IMR-90 (cell line): Measurements from ENCODE around the gene ZNF776. TPM values are rescaled to one million over a fixed set of nuclear protein-coding genes. Genes with fewer than 3 reads are reported as not detected.

Experiments used
- ATAC-seq: fragments of 200-7000 bp; cut with Tn5 transposase; 2 replicates; pipeline ENCODE4 v1.9.1; 2020; ENCODE audit warnings: low read depth, mild to moderate bottlenecking, moderate library complexity
- BruUV-seq: library from RNA; stranded (reverse); fragments of 400-500 nt; replicated peaks from 2 replicates; lab custom pipeline; 2021; lab: Mats Ljungman, UMichigan
- CTCF ChIA-PET: fragments of 300-600 bp; formaldehyde crosslinking; extraction: SDS; loops from one replicate; lab custom pipeline; 2021; ENCODE audit warnings: antibody characterized with exemption; lab: Yijun Ruan, JAX
- POLR2A ChIA-PET: fragments of 300-600 bp; sonication (Branson Sonifier 250); formaldehyde crosslinking; loops from one replicate; lab custom pipeline; 2022; ENCODE audit warnings: antibody characterized with exemption; ENCODE audit not compliant: unreplicated experiment; lab: Charles Lee
- DNase-seq: peaks from one replicate; pipeline ENCODE4 v3.0.0; 2013
- H2AFZ ChIP-seq: replicated peaks from 2 replicates; pipeline ENCODE3; 2013; ENCODE audit warnings: low read length, mild to moderate bottlenecking; ENCODE audit not compliant: poor library complexity
- H2AK5ac ChIP-seq: 2 replicates; pipeline ENCODE4 v1.6.1; 2013; ENCODE audit warnings: low read depth, low read length, inconsistent platforms
- H2AK9ac ChIP-seq: replicated peaks from 2 replicates; pipeline ENCODE3; 2013; ENCODE audit warnings: mild to moderate bottlenecking, low read depth, low read length, moderate library complexity; ENCODE audit not compliant: poor library complexity
- H2BK120ac ChIP-seq: 2 replicates; pipeline ENCODE4 v1.6.1; 2013; ENCODE audit warnings: low read depth, low read length, inconsistent platforms
- H2BK15ac ChIP-seq: 3 replicates; pipeline ENCODE4 v1.6.1; 2013; ENCODE audit warnings: low read depth, low read length, inconsistent platforms
- H2BK20ac ChIP-seq: 2 replicates; pipeline ENCODE4 v1.6.1; 2013; ENCODE audit warnings: low read depth, mild to moderate bottlenecking, inconsistent platforms, low read length, moderate library complexity
- H2BK5ac ChIP-seq: 2 replicates; pipeline ENCODE4 v1.6.1; 2013; ENCODE audit warnings: mild to moderate bottlenecking, low read depth, low read length, inconsistent platforms; ENCODE audit not compliant: poor library complexity, severe bottlenecking
- H3K14ac ChIP-seq: replicated peaks from 2 replicates; pipeline ENCODE4 v1.6.1; 2013; ENCODE audit warnings: low read depth, low read length, inconsistent platforms
- H3K18ac ChIP-seq: 2 replicates; pipeline ENCODE4 v1.6.1; 2013; ENCODE audit warnings: low read depth, low read length, control low read depth
- H3K23ac ChIP-seq: 2 replicates; pipeline ENCODE4 v1.6.1; 2013; ENCODE audit warnings: low read depth, low read length, inconsistent platforms
- H3K27ac ChIP-seq: 2 replicates; pipeline ENCODE4 v1.5.1; 2013; ENCODE audit warnings: mild to moderate bottlenecking, control low read depth, low read length; ENCODE audit not compliant: insufficient read depth
- H3K27me3 ChIP-seq: 2 replicates; pipeline ENCODE4 v1.6.1; 2013; ENCODE audit warnings: low read length; ENCODE audit not compliant: control insufficient read depth, insufficient read depth
- H3K36me3 ChIP-seq: 2 replicates; pipeline ENCODE4 v1.6.1; 2013; ENCODE audit warnings: low read length, mixed read lengths; ENCODE audit not compliant: control insufficient read depth, insufficient read depth
- H3K4ac ChIP-seq: 2 replicates; pipeline ENCODE4 v1.6.1; 2013; ENCODE audit warnings: low read depth, low read length, inconsistent platforms
- H3K4me1 ChIP-seq: 2 replicates; pipeline ENCODE4 v1.6.1; 2013; ENCODE audit warnings: low read length, mixed read lengths; ENCODE audit not compliant: control insufficient read depth, insufficient read depth
- H3K4me2 ChIP-seq: 2 replicates; pipeline ENCODE4 v1.6.1; 2013; ENCODE audit warnings: low read depth, mild to moderate bottlenecking, control low read depth, low read length, moderate library complexity
- H3K4me3 ChIP-seq: 2 replicates; pipeline ENCODE4 v1.5.1; 2013; ENCODE audit warnings: low read depth, mild to moderate bottlenecking, control low read depth, low read length, moderate library complexity; ENCODE audit not compliant: insufficient read depth
- H3K56ac ChIP-seq: 2 replicates; pipeline ENCODE4 v1.6.1; 2013; ENCODE audit warnings: low read length, inconsistent platforms; ENCODE audit not compliant: insufficient read depth; ENCODE audit errors: extremely low read depth
- H3K79me1 ChIP-seq, 2 experiments: 2 replicates each; pipeline ENCODE4 v1.6.1; 2013; ENCODE audit warnings: low read length in 2 of 2, inconsistent platforms in 1 of 2, low read depth in 1 of 2
- H3K9ac ChIP-seq: 2 replicates; pipeline ENCODE4 v1.6.1; 2013; ENCODE audit warnings: low read depth, low read length, control low read depth
- H3K9me1 ChIP-seq: 2 replicates; pipeline ENCODE4 v1.6.1; 2013; ENCODE audit warnings: low read length, inconsistent platforms; ENCODE audit not compliant: insufficient read depth
- H3K9me3 ChIP-seq: 2 replicates; pipeline ENCODE4 v1.6.1; 2013; ENCODE audit warnings: low read length; ENCODE audit not compliant: control insufficient read depth, insufficient read depth
- H4K20me1 ChIP-seq: 2 replicates; pipeline ENCODE4 v1.6.1; 2013; ENCODE audit warnings: low read length, inconsistent platforms; ENCODE audit not compliant: insufficient read depth
- H4K5ac ChIP-seq: 2 replicates; pipeline ENCODE4 v1.6.1; 2013; ENCODE audit warnings: mild to moderate bottlenecking, low read depth, low read length, control low read depth
- H4K8ac ChIP-seq, 2 experiments: 2 replicates each; pipeline ENCODE4 v1.6.1; 2013; ENCODE audit warnings: low read depth in 2 of 2, low read length in 2 of 2, control low read depth in 1 of 2, inconsistent platforms in 1 of 2
- H4K91ac ChIP-seq: 2 replicates; pipeline ENCODE4 v1.6.1; 2013; ENCODE audit warnings: low read depth, low read length, inconsistent platforms; ENCODE audit not compliant: insufficient read depth
- BHLHE40 ChIP-seq: fragments of 150-350 bp; IDR thresholded peaks from 2 replicates; pipeline ENCODE4 v1.6.1; 2016; ENCODE audit warnings: mild to moderate bottlenecking, low read depth, low read length
- FOS ChIP-seq: fragments of 150-350 bp; IDR thresholded peaks from 2 replicates; pipeline ENCODE4 v1.6.1; 2016; ENCODE audit warnings: low read depth, low read length
- MAZ ChIP-seq: IDR thresholded peaks from 2 replicates; pipeline ENCODE4 v1.6.1; 2012; ENCODE audit warnings: low read depth, mild to moderate bottlenecking, low read length, improper control_type of control experiment, moderate library complexity, borderline replicate concordance
- MXI1 ChIP-seq: IDR thresholded peaks from 2 replicates; pipeline ENCODE4 v1.6.1; 2012; ENCODE audit warnings: low read depth, mild to moderate bottlenecking, low read length, moderate library complexity, borderline replicate concordance
- RAD21 ChIP-seq: IDR thresholded peaks from 2 replicates; pipeline ENCODE4 v1.6.1; 2012; ENCODE audit warnings: low read length, improper control_type of control experiment
- RFX5 ChIP-seq: IDR thresholded peaks from 2 replicates; pipeline ENCODE4 v1.8.0; 2012; ENCODE audit warnings: low read depth, mild to moderate bottlenecking, low read length, moderate library complexity
- WGBS, 2 experiments: methylation state at CpG; one replicate each; pipeline versions ENCODE4 v1.1.5 to v1.1.7; 2013; ENCODE audit warnings: missing lambda C conversion rate in 2 of 2; ENCODE audit not compliant: insufficient read length in 1 of 2; ENCODE audit errors: extremely low coverage in 2 of 2; 5-methylcytosine and 5-hydroxymethylcytosine counted together
- dilution Hi-C: fragments of 300-500 bp; cut with HindIII; formaldehyde crosslinking; loops from one replicate; pipeline ENCODE4 v1.14.3; 2018; ENCODE audit warnings: low sequenced_read_pairs; ENCODE audit not compliant: unreplicated experiment
- in situ Hi-C: fragments of 300-500 bp; cut with MboI; formaldehyde crosslinking; loops from 3 replicates; pipeline ENCODE4 v1.14.3; 2019; ENCODE audit warnings: low sequenced_read_pairs, inconsistent platforms, mixed read lengths
- intact Hi-C: fragments of 100-400 bp; cut with micrococcal nuclease; formaldehyde crosslinking; loops from 2 replicates; pipeline ENCODE4 v1.10.0; 2022
- polyA plus RNA-seq, 3 experiments: library from polyadenylated mRNA; depleted of rRNA; stranded (reverse); fragments of >200 nt; gene quantifications; 2 replicates each; pipeline ENCODE4 v1.2.3, GENCODE V29; 2012; ENCODE audit warnings: low replicate concordance in 1 of 3
- total RNA-seq: library from RNA; depleted of rRNA; stranded (reverse); fragments of >200 nt; gene quantifications from 2 replicates; pipeline ENCODE4 v1.2.3, GENCODE V29; 2012

Gene ZNF776
- total and polyA plus RNA-seq, 2 of the 4 experiments (the other 2 are of a cell fraction): 4.3 to 14.3 TPM

DNA sequence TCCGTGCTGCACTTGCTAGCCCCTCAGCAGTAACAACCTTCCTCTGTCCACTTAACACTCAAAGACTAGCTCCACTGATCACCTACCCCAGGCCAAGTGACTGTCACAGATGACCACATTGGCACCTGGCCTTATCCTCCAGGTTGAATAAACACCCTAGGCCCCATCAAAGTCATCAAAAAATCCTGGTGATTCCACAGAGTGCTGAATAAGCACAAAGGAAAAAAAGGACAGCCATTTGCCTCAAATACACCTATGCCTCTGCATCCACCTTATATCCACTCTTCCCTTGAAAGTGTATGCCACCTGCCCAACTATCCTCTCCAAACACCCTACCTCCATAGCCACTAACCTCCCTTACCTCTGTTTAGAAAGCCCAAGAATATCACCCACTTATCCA, 40.3 kb upstream of the ZNF776 start (continued):
- TF ChIP-seq RAD21 (no peak), MAZ (no peak), RFX5 (no peak)

DNA sequence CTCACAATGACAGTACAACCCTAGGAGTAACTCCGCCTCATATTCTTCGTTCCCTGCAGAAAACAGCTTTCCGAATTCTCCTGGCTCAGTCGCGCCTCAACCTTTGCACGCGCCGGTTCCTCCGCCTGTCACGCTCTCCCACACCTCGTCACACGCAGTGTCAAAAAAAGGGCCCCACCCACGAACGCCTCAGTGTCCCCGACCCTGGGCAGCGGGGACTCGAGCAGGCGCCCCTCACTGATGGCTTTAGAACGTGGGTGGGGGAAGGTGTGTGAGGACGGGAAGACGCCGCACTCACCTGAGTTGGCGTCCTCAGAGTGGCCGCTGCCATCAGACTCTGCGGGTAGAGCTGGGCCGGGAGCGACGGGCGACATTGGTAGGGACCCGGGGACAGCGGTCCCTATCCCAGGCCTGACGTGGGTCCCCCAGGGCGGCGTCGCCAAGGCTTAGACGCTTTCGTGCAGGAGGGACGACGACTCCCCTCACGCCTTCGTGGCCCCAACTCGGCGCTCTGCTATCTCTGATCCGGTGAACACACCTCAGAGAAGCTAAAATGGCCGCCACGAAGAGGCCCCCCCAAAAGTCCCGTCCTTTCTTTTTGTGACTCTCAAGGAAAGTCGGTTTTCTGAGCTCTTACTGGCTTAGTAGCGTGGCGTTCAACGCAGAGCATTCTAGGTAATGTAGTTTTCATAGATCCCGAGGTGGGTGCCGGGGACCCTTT, 37.8 kb upstream of the ZNF776 start, which contains the start of gene ZNF154:
Gene ZNF154, minus strand, starts transcription at position 564 of the 721 bp plus-strand sequence. Its CDS starts 233 bp downstream, at position 331.
- H3K18ac ChIP-seq: peak within 1 kb of the TSS; percentile 29; the same call in 1 of the 2 replicates

More for the DNA sequence above, 37.8 kb upstream of the ZNF776 start, which contains the start of gene ZNF154:
- peaks cover 7% of the 10 kb centered on the region for H3K4me1 ChIP-seq
- peak within 1 kb of the TSS; percentile 75; the same call in 1 of the 2 replicates for H2AK5ac ChIP-seq
- in situ Hi-C loops (no loop called here), dilution Hi-C loops (no loop called here), intact Hi-C loops (no loop called here)
- peak within 1 kb of the TSS; percentile 93 for H2AK9ac ChIP-seq
- peak within 1 kb of the TSS; percentile 71 for H4K5ac ChIP-seq
- H4K91ac ChIP-seq: peak within 1 kb of the TSS; percentile 1; the same call in 1 of the 2 replicates
- ChIA-PET CTCF (interaction anchor here (0.6 kb wide), 1 partner anchor 71 kb away, joined by 3 read pairs; no protein-coding TSS in a partner anchor), POLR2A (interaction anchor here (0.6 kb wide), 1 partner anchor 243 kb away, joined by 10 read pairs; no protein-coding TSS in a partner anchor)
- H3K79me1 ChIP-seq: peaks cover 17 to 34% of the 10 kb centered on the region in 2 experiments
- H3K36me3 ChIP-seq: peaks cover 16% of the 10 kb centered on the region
- H3K9me3 ChIP-seq: peaks cover 30% of the 10 kb centered on the region
- no peaks in the 10 kb centered on the region for H3K9me1 ChIP-seq
- H2BK120ac ChIP-seq: 0 out of 2 replicates have a peak within 1 kb of the TSS, but pooled peaks have one; percentile 0
- H4K8ac ChIP-seq: peak within 1 kb of the TSS; percentile 81 to 95
- H2BK5ac ChIP-seq: no peak within 1 kb of the TSS
- ATAC-seq: peak; percentile 91
- H3K27me3 ChIP-seq: no peaks in the 10 kb centered on the region
- H4K20me1 ChIP-seq: no peaks in the 10 kb centered on the region
- peak within 1 kb of the TSS; percentile 92 for H3K4me2 ChIP-seq
- peak; percentile 67 for DNase-seq
- WGBS, 2 experiments: 3% methylated on average over 21 of the region's 53 CpGs; no CpG with 5 or more reads in 1 of the 2 experiments
- H3K14ac ChIP-seq: peak within 1 kb of the TSS; percentile 86
- peak within 1 kb of the TSS; percentile 79 for H3K27ac ChIP-seq
- peak within 1 kb of the TSS; percentile 81 for H3K9ac ChIP-seq
- H2BK15ac ChIP-seq: no peak within 1 kb of the TSS
- peak within 1 kb of the TSS; percentile 81 for H3K4me3 ChIP-seq
- peak within 1 kb of the TSS; percentile 31 for H3K23ac ChIP-seq
- no peak within 1 kb of the TSS; the same call in 1 of the 2 replicates for H2BK20ac ChIP-seq
- TSS peak; percentile 26 for BruUV-seq
- TF ChIP-seq FOS (no peak), MXI1 (0 out of 2 replicates have a peak, but pooled peaks have one; percentile 45), BHLHE40 (peak; percentile 73)
- H3K4ac ChIP-seq: peak within 1 kb of the TSS; percentile 87
- peak within 1 kb of the TSS; percentile 10; the same call in 1 of the 2 replicates for H3K56ac ChIP-seq
- peak within 1 kb of the TSS; percentile 98 for H2AFZ ChIP-seq
